SW480 (cell line): ENCODE results near the gene GRIP1.
A peak's percentile ranks its signal among the peaks of the same experiment; 100 is the strongest.

Experiments used
- DNase-seq: peaks from one replicate; pipeline ENCODE4 v3.0.0-alpha.2; 2016; ENCODE audit warnings: low spot score

Gene GRIP1

GRCh38 chr12:66446276-66446675 is 232.6 kb downstream of the GRIP1 start:
- no peak for DNase-seq

DNA sequence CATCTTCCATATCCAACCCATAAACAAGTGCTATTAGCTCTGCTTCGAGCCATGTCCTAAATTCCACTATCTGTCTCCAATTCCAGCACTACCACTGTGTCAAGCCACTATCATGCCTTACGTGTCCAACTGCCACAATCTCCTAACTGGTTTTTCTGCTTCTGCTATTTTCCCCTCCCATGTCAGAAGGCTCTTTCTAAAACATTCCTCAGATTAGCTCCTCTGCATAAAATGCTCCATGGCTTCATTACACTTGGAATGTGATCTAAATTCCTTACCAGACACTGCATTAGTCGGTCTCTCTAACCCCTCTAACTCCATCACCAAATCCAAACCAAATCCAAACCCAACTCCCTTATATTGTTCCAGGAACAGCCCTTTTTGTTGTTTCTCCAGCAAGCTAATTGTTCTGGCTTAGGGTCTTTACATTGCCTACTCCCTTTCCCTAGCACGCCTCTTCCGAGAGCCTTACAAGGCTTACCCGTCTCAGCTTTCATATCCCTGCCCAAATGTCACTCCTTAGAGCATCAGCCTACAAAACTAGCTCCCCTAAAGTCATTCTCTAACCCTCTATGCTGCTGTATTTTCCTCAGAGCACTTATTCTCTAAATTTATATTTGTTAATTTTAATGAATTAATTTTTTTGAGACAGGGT is 236.8 kb downstream of the GRIP1 start:
- no peak for DNase-seq

- DNase-seq = no peak
Measured at GRCh38 chr12:66438601-66439000, 240.3 kb downstream of the GRIP1 start.

DNA sequence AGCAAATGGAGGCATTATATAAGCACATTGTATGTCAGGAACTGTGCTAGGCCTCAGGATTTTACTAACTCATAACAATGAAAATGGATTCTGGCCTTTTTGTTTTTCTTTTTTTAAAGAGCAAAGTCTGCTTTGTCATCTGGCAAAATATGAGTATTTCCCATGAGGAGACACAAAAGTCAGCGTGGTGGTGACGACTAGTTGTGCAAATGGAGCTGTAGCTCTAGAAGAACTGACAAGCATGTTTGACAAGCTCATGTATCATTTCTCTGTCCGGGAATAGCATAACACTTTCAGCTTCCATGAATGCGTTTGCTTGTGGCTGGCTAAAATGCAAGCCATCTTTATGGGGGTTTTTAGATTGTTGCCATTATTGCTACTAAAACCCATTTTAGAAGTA is 248.8 kb downstream of the GRIP1 start:
- no peak for DNase-seq

DNA sequence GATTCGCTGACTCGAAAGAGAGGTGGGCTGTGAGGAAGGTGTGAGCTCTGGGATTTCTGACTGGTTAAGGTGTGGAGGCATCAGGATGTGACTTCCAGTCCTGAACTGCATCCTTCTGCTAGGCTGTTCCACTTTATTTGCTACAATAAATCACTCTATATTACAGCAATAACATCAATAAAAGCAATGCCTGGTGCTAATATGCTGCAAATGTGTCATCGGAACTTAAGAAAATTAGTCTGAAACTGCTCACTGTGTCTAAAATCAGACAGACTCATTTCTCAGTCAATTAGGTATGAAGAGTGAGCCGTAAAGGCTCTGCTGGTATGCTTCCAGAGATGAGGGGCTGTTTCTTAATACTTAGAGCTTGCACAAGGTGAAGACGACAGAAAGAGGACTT is 250.0 kb downstream of the GRIP1 start:
- DNase-seq = no peak

- no peak for DNase-seq
Measured at GRCh38 chr12:66428261-66428660, 250.6 kb downstream of the GRIP1 start.

GRCh38 chr12:66426696-66427095 is 252.2 kb downstream of the GRIP1 start:
- no peak for DNase-seq

DNA sequence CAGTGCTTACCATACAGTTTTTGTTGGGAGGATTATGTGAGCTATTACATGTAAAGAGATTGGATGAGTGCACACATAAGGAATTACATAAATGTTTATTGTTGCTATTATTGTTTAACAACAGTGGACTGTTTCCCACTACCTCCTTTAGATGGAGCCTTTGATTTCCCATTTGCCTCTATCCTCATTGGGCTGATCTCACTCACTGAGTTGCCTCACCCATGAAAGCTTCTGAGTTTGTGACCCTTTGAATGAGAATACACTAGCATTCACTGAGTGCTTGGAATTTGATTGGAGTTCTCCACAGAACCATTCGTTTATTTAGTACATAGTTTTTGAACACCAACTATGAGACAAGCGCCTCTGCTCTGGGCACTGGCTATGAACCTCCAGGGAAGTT is 255.6 kb downstream of the GRIP1 start:
- DNase-seq = no peak

DNA sequence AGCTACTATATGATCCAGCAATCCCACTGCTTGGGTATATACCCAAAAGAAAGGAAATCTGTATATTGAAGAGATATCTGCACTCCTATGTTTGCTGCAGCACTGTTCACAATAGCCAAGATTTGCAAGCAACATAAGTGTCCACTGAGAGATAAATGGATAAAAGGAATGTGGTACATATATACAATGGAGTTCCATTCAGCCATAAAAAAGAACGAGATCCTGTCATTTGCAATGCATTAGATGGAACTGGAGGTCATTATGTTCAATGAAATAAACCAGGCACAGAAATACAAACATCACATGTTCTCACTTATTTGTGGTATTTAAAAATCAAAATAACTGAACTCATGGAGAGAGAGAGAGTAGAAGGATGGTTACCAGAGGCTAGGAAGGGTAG is 260.0 kb downstream of the GRIP1 start:
- DNase-seq = no peak

- DNase-seq = no peak
Measured at GRCh38 chr12:66417217-66417616, 261.7 kb downstream of the GRIP1 start.

- peak; percentile 24 for DNase-seq
Measured at GRCh38 chr12:66409195-66409871, 269.5 kb downstream of the GRIP1 start.

DNA sequence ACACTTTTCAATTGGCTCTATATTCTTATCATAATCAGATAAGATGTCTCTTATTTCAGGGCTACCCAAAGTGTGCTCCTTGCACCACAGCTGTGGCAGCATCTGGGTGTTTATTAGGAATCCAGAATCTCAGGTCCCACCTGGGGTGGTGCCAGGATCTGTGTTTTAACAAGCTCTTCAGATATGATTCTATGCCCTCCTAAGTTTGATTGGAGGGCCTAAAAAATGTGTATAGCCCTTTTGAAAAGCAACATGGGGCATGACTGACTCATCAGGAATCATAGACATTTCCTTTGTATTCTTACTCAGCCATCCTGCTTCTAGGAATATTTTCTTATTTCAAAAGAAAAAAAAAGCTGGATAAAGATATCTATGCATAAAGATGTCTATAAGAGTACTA is 273.5 kb downstream of the GRIP1 start:
- no peak for DNase-seq

- no peak for DNase-seq
Measured at GRCh38 chr12:66403746-66404145, 275.1 kb downstream of the GRIP1 start.

GRCh38 chr12:66399911-66400306 is 279.0 kb downstream of the GRIP1 start:
- DNase-seq = no peak

DNA sequence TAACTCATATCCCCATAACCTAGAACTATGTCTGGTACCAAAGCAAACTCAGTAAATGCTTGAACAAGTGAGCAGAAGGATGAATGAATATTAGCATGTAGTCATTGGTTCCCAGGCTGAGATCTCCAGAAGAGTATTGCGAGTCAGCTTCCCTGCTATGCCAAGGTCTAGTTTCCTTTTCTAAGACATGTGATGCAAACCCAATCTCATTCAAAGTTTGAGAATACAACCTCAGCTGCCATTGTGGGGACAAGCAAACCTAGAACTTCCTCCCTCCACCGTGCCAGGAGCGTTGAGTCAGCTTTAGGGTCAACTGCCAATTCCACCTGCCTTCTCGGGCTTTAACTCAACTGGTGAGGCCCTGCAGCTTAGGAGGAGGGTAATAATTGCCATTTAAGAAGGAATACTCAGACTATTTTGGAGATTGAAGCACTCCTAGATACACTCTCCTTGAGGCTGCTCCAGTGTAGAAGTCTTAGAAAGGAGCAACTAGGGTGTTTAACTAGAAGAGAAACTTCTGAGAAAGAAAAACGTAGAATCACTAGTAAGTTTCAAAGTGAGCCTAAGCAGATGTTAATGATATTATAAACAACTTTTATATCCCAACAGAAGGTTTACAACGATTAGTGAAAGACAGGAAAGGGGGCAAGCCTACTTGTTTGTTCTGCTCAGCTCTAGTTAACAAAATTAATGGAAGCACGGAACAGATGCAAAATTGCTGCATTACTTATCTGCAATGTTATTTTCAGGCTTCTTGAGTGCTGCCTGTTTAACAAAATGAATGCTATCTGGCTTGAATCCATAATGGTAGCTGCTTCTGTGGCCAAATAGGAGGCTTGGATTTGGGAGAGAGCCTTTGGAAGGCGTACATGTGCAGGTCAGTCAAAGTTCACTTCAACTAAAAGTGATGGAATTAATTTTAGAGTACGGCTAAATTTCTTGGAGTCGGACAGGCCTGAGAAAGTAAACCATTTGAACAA is 279.7 kb downstream of the GRIP1 start:
- no peak for DNase-seq

DNA sequence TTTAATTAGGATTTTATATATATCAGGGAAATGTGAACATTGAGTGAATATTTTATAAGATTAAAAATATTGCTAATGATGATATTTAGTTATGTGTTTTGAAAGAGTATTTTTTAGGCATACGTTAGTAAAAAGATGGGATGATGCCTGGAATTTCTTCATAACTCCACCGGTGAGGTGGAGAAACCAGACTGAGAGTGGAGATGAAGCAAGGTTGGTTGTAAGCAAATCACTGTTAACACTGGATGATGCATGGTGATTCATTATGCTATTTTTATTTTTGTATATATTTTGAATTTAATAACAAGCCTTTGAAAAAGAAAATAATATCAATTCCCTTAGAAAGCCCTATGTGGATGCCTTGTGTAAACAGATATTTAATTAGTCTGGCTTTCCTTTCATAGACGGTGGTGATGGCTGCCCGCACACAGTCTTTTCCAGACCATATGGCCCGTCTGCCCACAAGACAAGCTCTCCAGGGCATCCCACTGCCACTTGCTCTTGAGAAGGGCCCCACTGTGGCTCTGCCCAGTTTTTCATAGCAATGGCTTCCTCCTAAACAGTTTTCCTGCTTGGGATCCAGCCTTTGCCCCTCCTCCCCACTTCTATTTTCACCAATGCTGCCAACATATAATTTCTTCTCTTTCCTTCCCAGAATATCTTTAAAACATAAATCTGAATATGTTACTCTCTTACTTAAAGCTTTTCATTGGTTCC is 281.1 kb downstream of the GRIP1 start:
- DNase-seq = no peak

DNA sequence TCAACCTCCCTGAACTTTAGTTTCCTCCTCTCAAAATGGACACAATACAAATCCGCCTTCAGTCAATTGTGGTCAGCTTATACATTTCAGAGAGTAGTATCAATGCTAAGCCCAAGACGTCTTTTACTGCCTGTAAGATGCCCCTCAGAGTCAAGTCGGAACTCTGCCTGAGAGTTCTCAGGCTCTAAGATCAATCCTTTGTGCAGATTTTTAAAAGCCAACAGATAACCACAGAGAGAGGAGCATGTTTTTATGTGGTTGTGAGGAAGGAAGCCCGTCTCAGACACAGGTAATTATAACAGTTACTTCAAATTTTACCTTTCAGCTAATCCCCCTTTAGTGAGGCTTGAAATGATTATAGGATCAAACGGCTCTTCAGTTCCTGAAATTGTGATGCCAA is 285.0 kb downstream of the GRIP1 start:
- no peak for DNase-seq

GRCh38 chr12:66392266-66392915 is 286.5 kb downstream of the GRIP1 start:
- no peak for DNase-seq

DNA sequence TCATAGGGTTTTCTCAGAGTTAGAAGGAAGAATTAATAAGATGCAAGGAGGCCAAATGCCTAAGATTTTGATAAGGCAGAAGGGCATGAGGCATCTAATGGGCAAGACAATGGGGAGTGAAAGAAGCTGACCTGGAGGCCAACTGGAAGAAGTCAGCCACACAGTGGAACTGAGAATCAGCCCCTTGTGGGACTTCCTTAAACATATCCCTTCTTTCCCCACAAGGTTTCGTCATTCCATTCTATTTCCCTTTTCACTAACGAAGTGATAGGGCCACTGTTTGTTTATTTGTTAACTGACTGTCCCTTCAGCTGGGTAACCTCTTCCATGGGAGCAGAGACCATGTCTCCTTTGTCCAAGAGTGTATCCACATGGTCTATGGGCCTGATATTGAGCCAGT is 290.4 kb downstream of the GRIP1 start:
- DNase-seq = no peak

- no peak for DNase-seq
Measured at GRCh38 chr12:66387117-66387516, 291.8 kb downstream of the GRIP1 start.

- DNase-seq = no peak
Measured at GRCh38 chr12:66380769-66381535, 297.9 kb downstream of the GRIP1 start.
